GM18498 (cell line): ENCODE measurements around the gene DUSP18.
"Not testable (repeated sequence)": the region's sequence is repeated elsewhere in the genome, so short reads cannot be mapped to it uniquely, and the experiment has no call there.

ENCODE experiments used
- ATAC-seq: cut with Tn5 transposase; IDR thresholded peaks from one replicate; pipeline ENCODE4 v1.9.1; 2021; ENCODE audit warnings: mild to moderate bottlenecking, moderate library complexity; ENCODE audit not compliant: unreplicated experiment

Gene DUSP18

DNA sequence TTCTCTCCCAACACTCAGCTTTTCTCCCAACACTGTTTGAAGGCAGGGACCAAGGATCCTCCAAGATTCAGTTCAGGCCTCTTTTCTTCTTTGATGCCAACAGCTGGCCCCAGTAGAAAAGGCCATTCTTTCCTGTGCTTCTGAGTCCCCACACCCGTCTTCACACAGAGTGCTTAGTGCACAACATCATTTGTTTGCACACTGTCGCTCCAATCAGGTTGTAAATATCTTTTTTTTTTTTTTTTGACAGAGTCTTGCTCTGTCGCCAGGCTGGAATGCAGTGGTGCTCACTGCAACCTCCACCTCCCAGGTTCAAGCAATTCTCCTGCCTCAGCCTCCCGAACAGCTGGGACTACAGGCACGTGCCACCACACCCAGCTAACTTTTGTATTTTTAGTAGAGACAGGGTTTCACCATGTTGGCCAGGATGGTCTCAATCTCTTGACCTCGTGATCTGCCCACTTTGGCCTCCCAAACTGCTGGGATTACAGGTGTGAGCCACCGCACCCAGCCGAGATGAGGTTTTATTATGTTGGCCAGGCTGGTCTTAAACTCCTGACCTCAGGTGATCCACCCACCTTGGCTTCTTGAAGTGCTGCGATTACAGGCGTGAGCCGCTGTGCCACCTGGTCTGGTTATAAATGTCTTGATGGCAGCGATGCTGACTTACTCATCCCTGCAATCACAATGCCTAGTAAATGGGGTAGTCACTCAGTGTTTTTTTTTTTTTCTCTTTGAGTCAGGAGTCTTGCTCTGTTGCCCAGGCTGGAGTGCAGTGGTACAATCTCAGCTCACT lies 12.4 kb upstream of the DUSP18 start:
- ATAC-seq = not testable (repeated sequence)

DNA sequence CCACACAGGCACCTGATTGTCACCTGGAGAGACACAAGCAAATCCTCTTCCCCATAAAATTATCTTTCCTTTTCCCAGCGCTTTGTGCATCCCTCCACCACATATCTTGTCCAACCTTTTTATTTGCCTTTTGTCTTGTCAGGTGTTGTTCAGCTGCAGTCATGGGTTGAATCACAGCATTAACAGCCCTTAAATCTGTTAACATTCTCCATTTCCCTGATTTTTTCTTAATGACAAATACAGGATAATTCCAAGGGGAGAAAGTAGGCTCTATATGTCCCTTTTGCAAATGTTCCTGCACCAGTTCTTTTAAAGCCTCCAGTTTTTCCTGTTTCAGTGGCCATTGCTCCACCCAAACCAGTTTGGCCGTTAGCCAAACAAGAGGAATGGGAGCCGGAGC lies 8.9 kb upstream of the DUSP18 start:
- ATAC-seq = not testable (repeated sequence)

DNA sequence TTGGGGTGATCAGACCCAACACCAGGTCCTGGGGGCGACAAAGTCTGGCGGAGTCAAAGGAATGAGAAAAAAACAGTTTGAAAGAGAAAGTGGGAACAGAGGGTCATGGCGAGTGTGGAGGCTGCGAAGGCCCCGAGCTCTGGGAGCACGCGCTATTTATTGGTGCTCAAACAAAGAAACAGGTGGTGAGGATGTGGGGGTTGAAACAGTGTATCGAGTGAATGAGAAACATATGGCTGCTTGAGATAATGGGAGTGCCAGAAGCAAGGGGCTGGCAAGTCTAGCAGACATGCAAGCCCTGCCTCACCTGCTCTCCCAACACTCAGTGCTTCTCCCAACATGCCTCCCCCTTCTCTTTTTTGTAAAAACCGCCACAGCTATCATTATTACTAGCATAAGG lies 7.8 kb upstream of the DUSP18 start:
- ATAC-seq = no peak

DNA sequence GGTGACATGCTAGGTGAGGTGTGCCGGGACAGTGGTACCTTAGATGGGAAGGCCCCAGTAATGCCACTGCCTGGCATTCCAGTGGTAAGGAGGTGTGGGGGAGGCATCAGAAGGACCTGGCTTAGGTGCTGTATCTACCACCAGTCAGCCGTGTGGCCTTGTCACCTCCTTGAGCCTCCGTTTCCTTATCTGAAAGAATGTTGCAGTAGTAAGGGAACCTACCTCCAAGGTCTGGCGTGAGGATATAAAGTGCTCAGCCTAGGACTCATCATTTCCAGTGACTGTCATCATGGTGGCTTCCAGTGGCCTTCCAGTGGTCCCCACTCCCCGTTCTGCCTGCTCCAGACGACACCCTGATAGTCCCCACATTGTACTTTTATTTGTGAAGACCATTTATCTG lies 6.8 kb upstream of the DUSP18 start:
- ATAC-seq = no peak

DNA sequence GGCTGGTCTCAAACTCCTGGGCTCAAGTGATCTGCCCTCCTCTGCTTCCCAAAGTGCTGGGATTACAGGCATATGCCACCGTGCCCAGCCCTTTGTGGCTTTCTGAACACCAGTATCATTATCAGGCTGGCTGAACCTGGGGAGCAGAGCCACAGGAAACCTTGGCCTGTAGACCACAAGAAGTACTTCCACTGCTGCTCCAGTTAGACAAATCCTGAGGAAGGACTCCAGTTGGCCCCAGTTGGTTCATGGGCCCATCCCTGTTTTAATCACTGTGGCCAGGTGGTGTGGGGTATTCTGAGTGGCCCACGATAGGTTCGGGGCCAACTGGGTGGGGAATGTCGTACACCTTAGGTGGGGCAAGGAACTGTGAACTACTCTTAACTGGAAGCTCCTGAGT lies 5.5 kb upstream of the DUSP18 start:
- ATAC-seq = no peak

DNA sequence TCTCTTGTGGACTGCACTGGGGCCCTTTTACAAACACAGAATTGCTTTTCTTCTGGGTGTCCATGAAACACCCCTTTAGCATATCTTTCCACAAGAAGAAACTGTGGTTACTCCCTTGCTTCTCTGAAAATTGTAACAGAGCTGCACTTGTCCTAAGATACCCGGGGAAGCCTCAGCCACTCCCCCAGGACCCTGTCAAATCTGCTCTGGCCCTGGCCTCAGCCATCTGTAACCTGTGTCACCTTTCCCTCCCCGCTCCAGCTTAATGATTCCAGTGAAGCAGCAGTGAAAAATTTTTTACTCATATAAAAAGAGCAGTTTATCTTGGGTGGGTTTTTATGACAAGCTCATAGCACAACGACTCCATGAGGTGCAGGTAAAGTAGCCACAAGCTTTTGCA lies 3.4 kb upstream of the DUSP18 start:
- ATAC-seq = no peak

DNA sequence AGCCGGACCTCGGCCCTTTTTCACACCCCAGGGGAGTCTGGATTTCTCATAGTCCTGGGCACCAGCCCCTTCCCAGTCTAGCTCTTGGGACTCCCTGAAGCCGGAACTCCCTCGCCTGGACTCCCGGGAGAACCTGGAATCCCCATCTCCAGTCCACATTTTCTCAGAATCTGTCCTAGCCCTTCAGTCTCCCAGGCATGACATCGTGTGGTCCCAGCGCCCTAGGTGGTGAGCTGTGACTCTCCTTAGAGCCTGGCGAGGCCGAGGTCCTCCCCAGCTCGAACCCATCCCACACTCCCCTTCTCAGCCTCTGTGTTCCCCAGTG lies 673 bp upstream of the DUSP18 start:
- ATAC-seq = no peak

DNA sequence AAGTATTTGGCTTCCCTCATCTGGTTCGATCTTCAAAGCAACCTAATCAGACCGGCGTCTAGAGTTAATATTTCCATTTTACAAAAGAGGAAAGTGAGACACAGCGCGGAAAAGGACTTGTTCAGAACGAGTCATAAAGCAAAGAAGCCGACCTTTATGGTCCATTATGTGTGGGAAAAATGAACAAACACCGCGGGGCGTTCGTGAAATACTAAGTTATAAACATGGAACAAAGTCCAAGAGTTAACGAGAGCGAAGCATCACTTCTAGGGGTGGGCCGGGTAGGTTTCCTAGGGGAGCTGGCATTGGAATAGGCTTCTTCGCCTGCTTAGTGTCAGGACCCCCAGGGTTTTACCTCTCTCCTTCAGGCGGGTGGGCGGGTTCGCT lies 575 bp downstream of the DUSP18 start:
- ATAC-seq = no peak

DNA sequence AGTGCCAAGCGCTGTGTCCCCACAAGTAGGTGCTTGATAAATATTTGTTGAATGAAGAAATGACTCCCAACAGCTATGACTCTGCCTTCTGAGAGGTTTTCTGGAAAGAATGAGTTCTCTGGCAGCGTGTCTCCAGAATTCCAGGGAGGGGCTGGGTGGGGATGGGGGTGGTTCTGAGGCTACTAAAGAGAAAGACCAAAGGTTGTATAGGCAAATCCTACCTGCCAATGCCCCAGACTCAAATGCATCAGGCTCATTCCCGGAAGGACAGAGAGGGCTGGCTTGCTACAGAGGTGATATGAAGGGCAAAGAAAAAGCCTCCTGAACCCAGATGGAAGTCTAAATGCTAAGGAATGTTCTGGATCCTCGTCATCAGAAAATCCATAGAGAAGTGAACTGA lies 1.9 kb downstream of the DUSP18 start:
- no peak for ATAC-seq

DNA sequence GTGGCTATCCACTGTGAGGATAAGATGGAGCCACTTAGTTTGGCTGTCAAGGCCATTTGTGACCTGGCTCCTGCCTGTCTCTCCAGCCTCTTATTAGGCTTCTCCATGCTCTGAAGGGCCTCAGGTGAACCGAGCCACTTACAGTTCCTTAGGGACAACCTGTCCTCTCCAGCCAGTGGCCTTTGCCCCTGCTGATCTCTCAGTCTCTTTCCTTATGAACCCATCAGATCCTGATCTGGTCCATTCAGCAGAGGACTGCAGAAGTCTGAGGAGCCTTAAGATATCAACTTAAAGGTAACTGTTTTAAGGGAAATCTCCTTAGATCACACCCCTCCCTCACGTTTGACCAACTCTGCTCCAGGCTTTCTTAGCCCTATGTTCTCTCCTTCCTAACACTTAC lies 2.4 kb downstream of the DUSP18 start:
- ATAC-seq = no peak

DNA sequence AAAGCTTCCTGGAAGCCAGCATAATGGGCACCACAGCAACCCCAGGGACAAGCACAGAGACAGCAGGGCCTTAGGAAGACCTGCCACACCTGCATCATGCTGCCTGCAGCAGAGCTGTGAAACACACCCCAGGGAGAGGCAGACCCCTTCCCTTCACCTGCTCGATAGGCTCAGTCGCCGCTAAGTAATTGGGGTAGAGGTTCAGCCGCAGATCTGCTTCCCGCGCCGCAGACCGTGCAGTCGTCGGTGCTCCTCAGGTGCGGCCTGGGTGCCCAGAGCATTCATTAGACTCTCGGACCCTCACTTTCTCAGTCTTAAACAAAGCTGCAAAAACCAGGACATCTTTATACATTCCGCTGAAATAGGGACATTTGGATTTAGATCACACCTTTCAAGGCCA lies 2.9 kb downstream of the DUSP18 start:
- no peak for ATAC-seq

DNA sequence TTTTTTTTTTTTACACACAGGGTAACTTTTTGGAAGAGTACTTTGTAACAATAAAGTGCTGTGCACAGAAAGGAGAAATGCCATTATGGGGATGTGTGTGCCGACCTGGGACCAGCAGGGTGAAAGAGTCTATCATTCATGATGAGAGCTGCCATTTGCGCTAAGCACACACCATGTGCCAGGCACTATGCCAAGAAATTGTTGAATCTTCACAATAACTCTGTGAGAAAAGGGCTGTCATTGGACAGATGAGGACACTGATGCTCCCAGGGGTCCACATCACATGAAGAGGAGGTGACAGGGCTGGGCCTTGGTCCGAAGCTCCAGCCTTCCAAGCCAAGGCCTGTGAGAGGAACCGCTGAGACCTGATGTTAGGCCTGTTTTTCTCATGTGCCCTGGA lies 5.6 kb downstream of the DUSP18 start:
- no peak for ATAC-seq

DNA sequence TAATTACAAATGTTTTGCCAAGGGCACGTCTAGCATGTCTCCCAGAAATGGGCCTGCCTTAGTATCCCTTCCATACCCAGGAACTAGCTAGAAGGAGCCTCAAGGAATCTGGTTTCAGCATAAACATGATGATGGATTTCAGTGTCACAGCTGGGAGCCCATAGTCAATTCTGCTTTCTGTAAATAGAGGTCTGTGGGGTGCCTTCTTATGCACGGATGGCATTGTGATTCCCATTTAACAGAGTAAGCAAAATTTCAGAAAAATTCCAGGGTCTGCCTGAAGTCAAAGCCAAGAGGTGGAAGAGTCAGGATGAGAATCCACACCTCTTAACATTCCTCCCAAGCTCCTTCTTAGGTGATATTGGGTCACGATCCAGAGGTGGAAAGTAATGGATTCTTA lies 12.1 kb downstream of the DUSP18 start:
- no peak for ATAC-seq

DNA sequence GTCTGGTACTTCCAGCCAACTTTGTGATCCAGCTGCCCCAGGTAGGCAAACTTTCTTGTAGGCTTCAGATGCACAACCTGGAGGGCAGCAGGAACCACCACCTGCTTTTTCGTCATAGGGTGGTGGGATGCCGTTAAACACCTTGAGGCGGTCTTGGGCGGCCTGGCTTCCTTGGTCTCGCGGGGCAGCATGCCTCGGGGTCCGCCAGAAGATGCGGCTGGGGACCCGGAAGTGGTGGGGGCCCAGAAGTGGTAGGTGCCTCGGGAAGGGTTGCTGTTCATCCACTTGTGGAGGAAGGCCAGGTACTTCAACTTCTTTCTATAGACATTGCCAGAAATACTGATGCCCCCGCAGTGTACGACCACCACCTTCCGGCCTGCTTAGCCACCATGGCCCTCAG lies 13.3 kb downstream of the DUSP18 start:
- no peak for ATAC-seq

DNA sequence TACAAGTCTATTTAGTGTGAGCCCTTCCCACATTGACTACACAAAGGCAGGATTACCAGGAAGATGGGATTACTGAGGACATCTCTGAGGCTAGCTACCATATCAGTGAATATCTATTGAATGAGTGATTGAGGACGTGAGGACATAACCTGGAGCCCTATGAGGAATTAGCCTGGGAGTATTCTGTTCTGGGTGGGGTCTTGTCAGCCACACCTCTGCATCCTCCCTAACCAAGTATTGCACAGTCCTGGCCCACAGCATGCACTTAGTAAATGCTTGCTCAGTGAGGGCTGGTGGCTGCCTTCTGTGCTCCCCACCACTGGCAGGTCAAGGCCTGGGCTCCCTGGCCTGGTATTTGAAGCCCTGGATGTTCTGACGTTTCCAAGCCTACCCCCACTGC lies 14.8 kb downstream of the DUSP18 start:
- ATAC-seq = no peak

DNA sequence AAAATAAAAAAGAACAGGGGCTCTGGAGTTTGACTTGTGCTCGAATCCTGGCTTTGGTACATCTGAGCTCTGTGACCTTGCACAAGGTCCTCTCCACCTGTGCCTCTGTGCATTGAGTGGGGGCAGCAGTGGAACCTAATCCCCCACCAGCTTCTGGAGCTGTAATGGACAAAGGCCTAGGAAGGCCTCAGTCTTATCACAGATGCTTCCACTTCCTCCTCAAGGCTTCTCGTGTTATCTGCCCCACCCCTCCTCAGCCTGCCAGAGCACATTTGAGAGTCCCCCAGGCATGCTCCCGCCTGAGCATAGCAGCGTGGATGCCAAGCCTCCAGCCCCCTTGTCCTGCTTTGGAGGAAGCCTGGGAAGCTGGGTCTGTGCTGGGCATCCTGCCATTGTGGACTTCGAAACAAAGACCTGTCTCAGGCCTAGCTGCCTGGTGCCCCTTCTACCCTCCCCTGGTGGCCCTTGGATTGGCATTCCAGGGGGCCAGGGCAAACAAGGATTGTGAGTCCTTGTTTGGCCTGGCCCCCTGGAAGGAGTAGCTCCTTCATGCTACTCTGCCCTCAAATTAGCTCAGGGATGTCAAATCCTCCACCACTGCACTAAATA lies 17.1 kb downstream of the DUSP18 start:
- no peak for ATAC-seq

DNA sequence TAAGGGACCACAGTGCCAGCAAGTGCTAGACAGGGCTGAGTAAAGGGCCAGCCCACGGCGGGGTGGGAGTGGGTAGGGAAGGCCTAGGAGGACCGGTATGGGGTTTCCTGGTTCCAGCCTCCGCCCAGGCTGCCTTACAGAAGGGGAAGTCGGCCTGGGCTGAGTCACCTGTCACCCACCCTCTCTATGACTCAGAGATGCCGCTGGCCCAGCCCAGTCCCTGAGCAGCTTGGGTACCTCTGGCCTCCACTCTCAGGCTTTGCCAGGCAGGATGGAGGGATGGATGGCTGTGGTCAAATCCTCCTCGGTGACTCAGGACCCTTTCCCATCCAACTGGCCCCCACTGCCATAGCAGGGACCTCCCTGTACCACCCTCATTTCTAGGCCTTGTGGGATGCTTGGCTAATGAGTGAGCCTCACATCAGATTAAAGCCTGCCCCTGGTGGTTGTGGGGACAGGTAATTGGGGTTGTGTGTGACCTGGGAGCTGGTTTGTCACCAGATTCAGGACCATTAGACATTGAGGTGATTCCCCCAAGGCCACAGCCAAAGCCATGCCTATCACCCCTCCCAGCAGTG lies 18.2 kb downstream of the DUSP18 start:
- ATAC-seq = no peak

DNA sequence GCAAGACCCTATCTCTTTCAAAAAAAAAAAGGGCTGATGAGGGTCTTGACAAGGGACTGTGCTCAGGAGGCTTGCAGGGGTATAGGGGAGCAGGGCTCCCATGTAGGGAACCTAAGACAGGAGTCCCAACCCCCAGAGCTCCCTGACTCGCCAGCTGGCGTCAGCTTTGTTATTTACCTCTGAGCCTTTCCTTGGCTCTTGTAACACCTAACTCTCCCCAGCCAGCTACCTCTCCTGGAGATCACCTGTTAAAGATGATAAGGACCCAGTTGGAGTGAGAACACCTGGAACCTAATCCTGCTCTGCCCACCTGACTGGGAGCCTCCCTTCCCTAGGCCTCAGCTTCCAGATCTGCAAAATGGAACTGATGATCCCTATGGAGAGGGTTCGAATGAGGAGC lies 18.9 kb downstream of the DUSP18 start:
- ATAC-seq = no peak

DNA sequence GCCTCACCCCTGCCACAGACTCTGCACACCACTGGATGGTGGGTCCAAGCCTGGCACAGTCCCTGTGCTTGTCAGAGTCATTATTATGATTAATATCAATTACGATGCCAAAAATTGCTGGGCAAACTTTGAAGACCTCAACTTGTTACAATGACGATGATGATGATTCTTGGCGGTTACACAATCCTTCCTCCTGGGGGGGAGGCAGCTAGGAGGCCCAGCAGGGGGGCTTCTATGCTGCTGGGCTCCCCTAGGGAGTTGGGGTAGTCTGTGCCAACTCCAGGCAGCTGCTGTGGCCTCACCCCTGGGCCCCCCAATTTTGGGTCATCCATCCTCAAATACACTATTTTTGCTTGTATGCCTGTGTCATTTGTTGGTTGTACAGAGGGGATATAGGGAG lies 20.1 kb downstream of the DUSP18 start:
- no peak for ATAC-seq

DNA sequence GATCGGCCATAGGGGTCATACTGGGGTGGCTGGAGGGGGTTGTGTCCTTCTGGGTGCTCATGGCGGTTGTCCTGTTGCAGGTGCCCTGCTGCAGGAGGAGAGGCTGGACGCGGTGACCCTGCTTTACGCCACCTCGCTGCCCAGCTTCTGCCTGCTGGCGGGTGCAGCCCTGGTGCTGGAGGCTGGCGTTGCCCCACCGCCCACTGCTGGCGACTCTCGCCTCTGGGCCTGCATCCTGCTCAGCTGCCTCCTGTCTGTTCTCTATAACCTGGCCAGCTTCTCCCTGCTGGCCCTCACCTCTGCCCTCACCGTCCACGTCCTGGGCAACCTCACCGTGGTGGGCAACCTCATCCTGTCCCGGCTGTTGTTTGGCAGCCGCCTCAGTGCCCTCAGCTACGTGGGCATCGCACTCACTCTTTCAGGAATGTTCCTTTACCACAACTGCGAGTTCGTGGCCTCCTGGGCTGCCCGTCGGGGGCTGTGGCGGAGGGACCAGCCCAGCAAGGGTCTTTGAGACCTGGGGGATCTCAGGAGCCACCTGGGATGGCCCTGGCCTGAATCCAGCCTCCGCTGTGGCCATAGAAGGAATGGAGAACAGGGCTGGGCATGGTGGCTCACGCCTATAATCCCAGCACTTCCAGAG lies 21.0 kb downstream of the DUSP18 start:
- no peak for ATAC-seq

DNA sequence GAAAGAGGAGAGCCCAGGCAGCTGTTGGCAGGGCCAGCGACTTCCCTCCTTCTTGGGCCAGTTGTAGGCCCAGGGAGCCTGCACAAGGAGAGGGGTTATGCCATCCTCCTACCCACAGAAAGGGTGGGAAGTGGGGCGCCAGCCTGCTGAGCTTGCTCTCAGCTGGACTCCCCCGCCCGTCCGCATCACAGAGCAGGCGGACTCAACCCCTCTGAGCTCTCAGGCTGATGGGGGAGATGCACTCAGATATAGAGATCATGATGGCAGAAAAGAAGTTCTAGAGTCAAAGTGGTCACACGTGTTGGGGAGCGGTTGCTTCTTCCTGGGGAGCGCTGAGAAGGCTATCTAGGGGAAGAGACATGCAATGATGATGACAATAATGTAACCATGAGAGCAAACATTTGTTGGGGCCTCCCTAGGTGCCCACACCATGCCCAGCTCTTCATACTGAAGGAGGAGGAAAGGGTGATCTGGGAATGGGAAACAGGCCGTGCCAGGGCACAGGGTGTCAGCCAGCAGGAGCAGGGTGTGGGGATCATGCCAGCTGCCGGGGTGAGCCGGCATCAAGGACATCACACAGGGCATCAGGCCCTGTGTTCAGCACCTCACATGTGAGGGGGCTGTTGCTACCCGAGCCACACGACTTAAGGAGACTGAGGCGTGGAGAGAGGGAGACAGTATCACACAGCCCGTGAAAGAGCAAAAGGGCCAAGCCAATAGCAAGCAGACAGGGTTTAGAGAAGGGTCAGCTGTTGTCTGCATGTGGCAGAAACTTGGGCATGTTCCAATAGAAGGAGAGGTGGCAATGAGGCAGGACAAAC lies 24.4 kb downstream of the DUSP18 start:
- no peak for ATAC-seq
